ENCODE measurements around the gene CLIP3. TPM values are rescaled to one million over a fixed set of nuclear protein-coding genes. Genes with fewer than 3 reads are reported as not detected.

Gene CLIP3
- total and polyA plus RNA-seq, 9 of the 15 experiments (the other 6 are each of a cell fraction or from before 2014, with no cell fraction given): 0.01 to 0.50 (median 0.15) TPM; not detected in 1

DNA sequence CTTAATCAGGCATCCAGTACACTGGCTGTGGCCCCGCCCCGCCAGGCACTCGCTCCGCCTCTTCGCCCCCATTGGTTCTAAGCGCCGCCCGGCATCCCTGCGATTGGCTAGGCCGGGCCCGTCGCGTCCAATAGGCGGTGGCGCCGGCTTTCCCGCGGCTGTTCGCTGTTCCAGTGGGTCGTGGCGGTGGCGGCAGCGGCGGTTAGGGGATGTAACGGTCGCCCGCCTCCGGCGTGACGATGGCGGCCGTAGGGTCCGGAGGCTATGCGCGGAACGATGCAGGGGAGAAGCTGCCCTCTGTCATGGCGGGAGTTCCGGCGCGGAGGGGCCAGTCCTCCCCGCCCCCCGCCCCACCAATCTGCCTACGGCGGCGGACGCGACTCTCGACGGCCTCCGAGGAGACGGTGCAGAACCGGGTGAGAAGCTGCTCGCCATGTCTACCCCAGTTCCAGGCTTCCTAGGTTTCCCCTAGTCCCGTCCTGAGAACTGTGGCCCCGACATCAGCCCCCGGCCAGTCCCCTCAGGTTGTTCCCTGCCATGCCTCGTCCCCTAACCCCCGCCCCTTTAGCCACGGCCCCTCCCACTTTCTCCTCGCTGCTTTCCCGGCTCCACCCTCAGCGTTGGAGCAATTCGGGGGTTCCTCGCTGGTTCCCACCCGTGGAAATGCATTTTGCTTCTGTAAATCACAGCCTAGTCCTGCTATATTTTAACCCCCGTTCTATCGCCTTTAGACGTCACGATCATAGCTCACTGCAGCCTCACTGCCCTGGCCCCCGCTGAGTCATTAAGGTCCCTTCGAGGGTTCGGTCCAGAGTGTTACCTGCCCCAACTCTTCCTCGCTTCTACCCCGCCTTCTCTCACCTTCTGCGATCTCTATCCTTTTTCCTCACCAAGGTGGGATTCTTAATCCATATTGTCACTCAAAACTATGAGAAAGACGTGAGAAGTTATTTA lies 22.3 kb upstream of the CLIP3 start, which contains the start of gene WDR62 (continued):
- TF ChIP-seq, protein P1, sequence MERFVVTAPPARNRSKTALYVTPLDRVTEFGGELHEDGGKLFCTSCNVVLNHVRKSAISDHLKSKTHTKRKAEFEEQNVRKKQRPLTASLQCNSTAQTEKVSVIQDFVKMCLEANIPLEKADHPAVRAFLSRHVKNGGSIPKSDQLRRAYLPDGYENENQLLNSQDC (CRISPR knock-in tag; IDR thresholded peaks at IDR 0.05): no peak; the same call in 1 of the 2 replicates
- TF ChIP-seq, protein P2, sequence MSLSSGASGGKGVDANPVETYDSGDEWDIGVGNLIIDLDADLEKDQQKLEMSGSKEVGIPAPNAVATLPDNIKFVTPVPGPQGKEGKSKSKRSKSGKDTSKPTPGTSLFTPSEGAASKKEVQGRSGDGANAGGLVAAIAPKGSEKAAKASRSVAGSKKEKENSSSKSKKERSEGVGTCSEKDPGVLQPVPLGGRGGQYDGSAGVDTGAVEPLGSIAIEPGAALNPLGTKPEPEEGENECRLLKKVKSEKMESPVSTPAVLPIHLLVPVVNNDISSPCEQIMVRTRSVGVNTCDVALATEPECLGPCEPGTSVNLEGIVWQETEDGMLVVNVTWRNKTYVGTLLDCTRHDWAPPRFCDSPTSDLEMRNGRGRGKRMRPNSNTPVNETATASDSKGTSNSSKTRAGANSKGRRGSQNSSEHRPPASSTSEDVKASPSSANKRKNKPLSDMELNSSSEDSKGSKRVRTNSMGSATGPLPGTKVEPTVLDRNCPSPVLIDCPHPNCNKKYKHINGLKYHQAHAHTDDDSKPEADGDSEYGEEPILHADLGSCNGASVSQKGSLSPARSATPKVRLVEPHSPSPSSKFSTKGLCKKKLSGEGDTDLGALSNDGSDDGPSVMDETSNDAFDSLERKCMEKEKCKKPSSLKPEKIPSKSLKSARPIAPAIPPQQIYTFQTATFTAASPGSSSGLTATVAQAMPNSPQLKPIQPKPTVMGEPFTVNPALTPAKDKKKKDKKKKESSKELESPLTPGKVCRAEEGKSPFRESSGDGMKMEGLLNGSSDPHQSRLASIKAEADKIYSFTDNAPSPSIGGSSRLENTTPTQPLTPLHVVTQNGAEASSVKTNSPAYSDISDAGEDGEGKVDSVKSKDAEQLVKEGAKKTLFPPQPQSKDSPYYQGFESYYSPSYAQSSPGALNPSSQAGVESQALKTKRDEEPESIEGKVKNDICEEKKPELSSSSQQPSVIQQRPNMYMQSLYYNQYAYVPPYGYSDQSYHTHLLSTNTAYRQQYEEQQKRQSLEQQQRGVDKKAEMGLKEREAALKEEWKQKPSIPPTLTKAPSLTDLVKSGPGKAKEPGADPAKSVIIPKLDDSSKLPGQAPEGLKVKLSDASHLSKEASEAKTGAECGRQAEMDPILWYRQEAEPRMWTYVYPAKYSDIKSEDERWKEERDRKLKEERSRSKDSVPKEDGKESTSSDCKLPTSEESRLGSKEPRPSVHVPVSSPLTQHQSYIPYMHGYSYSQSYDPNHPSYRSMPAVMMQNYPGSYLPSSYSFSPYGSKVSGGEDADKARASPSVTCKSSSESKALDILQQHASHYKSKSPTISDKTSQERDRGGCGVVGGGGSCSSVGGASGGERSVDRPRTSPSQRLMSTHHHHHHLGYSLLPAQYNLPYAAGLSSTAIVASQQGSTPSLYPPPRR (CRISPR knock-in tag; IDR thresholded peaks at IDR 0.05; ENCODE audit: borderline replicate concordance): no peak
- TF ChIP-seq MBD2 (IDR thresholded peaks at IDR 0.05; ENCODE audit: borderline replicate concordance, low read depth): peak; percentile 87; the same call in 1 of the 2 replicates
- no peak for TF ChIP-seq YBX1 (IDR thresholded peaks at IDR 0.05)
- no peak for TF ChIP-seq ZNF445 (CRISPR knock-in tag; IDR thresholded peaks at IDR 0.05; ENCODE audit: low read depth)
- TF ChIP-seq POU5F1 (IDR thresholded peaks at IDR 0.05; ENCODE audit: borderline replicate concordance, low read depth, low read length, partially characterized antibody): no peak
- TF ChIP-seq TSC22D4 (tag; IDR thresholded peaks at IDR 0.05): no peak
- no peak for TF ChIP-seq RAD51 (IDR thresholded peaks at IDR 0.05; ENCODE audit: borderline replicate concordance, low read depth)
- TF ChIP-seq ATF7 (IDR thresholded peaks at IDR 0.05): no peak
- TF ChIP-seq, protein P3, sequence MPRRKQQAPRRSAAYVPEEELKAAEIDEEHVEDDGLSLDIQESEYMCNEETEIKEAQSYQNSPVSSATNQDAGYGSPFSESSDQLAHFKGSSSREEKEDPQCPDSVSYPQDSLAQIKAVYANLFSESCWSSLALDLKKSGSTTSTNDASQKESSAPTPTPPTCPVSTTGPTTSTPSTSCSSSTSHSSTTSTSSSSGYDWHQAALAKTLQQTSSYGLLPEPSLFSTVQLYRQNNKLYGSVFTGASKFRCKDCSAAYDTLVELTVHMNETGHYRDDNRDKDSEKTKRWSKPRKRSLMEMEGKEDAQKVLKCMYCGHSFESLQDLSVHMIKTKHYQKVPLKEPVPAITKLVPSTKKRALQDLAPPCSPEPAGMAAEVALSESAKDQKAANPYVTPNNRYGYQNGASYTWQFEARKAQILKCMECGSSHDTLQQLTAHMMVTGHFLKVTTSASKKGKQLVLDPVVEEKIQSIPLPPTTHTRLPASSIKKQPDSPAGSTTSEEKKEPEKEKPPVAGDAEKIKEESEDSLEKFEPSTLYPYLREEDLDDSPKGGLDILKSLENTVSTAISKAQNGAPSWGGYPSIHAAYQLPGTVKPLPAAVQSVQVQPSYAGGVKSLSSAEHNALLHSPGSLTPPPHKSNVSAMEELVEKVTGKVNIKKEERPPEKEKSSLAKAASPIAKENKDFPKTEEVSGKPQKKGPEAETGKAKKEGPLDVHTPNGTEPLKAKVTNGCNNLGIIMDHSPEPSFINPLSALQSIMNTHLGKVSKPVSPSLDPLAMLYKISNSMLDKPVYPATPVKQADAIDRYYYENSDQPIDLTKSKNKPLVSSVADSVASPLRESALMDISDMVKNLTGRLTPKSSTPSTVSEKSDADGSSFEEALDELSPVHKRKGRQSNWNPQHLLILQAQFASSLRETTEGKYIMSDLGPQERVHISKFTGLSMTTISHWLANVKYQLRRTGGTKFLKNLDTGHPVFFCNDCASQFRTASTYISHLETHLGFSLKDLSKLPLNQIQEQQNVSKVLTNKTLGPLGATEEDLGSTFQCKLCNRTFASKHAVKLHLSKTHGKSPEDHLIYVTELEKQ (CRISPR knock-in tag; IDR thresholded peaks at IDR 0.05): no peak
- TF ChIP-seq L3MBTL2 (IDR thresholded peaks at IDR 0.05): peak; percentile 73
- no peak for TF ChIP-seq SRSF9 (IDR thresholded peaks at IDR 0.05; ENCODE audit: borderline replicate concordance, low read depth, low read length)
- no peak for TF ChIP-seq CHAMP1 (IDR thresholded peaks at IDR 0.05)
- no peak for TF ChIP-seq KLF13 (tag; IDR thresholded peaks at IDR 0.05; ENCODE audit: borderline replicate concordance, low read depth)
- no peak for TF ChIP-seq PCBP2 (IDR thresholded peaks at IDR 0.05; ENCODE audit: low read depth, low read length, poor library complexity, severe bottlenecking)

Data from K562 (cell line).